ENCODE data around the gene PPP1R36. TPM values are rescaled to one million over a fixed set of nuclear protein-coding genes. Genes with fewer than 3 reads are reported as not detected.
A peak's percentile ranks its signal among the peaks of the same experiment; 100 is the strongest.

The PPP1R36 gene
- total and polyA plus RNA-seq, 2 donors (not counting 1 experiment from before 2014, with no cell fraction given): 0.87 to 1.3 TPM

- Histone ChIP-seq H3K9me3 (ENCODE audit: control insufficient read depth, insufficient read depth, low read depth, low read length) (no peaks in the 10 kb centered on the region), H4K20me1 (ENCODE audit: control insufficient read depth, extremely low read depth, insufficient read depth, low read length) (no peaks in the 10 kb centered on the region), H3K4me1 (ENCODE audit: control insufficient read depth, extremely low read depth, insufficient read depth, low read length) (peaks cover 10% of the 10 kb centered on the region), H3K4me2 (ENCODE audit: extremely low read depth, insufficient read depth, low read length) (no peak overlapping the region), H3K79me2 (ENCODE audit: control insufficient read depth, insufficient read depth, low read length) (no peaks in the 10 kb centered on the region), H3K9ac (ENCODE audit: insufficient read depth, low read length) (no peak overlapping the region), H3K27me3 (ENCODE audit: control insufficient read depth, insufficient read depth, low read length) (no peaks in the 10 kb centered on the region), H3K4me3 (replicated peaks in 1 of 4; ENCODE audit: control extremely low read depth in 1 of 4, insufficient read depth in 1 of 4, low read depth in 3 of 4, low read length in 4 of 4) (no peak overlapping the region), H3K36me3 (ENCODE audit: control insufficient read depth, insufficient read depth, low read length) (no peaks in the 10 kb centered on the region), H2AFZ (ENCODE audit: low read length) (no peak overlapping the region), H3K27ac (ENCODE audit: insufficient read depth, low read length) (no peak overlapping the region)
- TF ChIP-seq CTCF (conservative IDR thresholded peaks at IDR 0.05 in 1 of 2, IDR thresholded peaks at IDR 0.05 in 1 of 2; ENCODE audit: low read depth in 1 of 2, low read length in 2 of 2) (no peak), EZH2 (IDR thresholded peaks at IDR 0.05; ENCODE audit: low read length, missing control alignments) (no peak)
- no peak for DNase-seq (ENCODE audit: low read depth in 2 of 2)
These were observed 87.2 kb downstream of the PPP1R36 start for GRCh38 chr14:64636980-64637429.

- DNase-seq (ENCODE audit: low read depth in 2 of 2): peak in 1 of 2 donors; percentile 42
- no peaks in the 10 kb centered on the region for H3K27me3 ChIP-seq (ENCODE audit: control insufficient read depth, insufficient read depth, low read length)
- no peak for TF ChIP-seq CTCF (conservative IDR thresholded peaks at IDR 0.05 in 1 of 2, IDR thresholded peaks at IDR 0.05 in 1 of 2; ENCODE audit: low read depth in 1 of 2, low read length in 2 of 2)
- TF ChIP-seq EZH2 (IDR thresholded peaks at IDR 0.05; ENCODE audit: low read length, missing control alignments): no peak
- H3K36me3 ChIP-seq (ENCODE audit: control insufficient read depth, insufficient read depth, low read length): no peaks in the 10 kb centered on the region
- no peaks in the 10 kb centered on the region for H3K9me3 ChIP-seq (ENCODE audit: control insufficient read depth, insufficient read depth, low read depth, low read length)
- no peak overlapping the region for H3K4me3 ChIP-seq (replicated peaks in 1 of 4; ENCODE audit: control extremely low read depth in 1 of 4, insufficient read depth in 1 of 4, low read depth in 3 of 4, low read length in 4 of 4)
- no peaks in the 10 kb centered on the region for H4K20me1 ChIP-seq (ENCODE audit: control insufficient read depth, extremely low read depth, insufficient read depth, low read length)
- H3K27ac ChIP-seq (ENCODE audit: insufficient read depth, low read length): peak overlapping the region; percentile 9
- H3K9ac ChIP-seq (ENCODE audit: insufficient read depth, low read length): no peak overlapping the region
- H3K4me2 ChIP-seq (ENCODE audit: extremely low read depth, insufficient read depth, low read length): no peak overlapping the region
- peaks cover 10% of the 10 kb centered on the region for H3K4me1 ChIP-seq (ENCODE audit: control insufficient read depth, extremely low read depth, insufficient read depth, low read length)
- no peak overlapping the region for H2AFZ ChIP-seq (ENCODE audit: low read length)
- no peaks in the 10 kb centered on the region for H3K79me2 ChIP-seq (ENCODE audit: control insufficient read depth, insufficient read depth, low read length)
These were observed 88.1 kb downstream of the PPP1R36 start for GRCh38 chr14:64637735-64638473.

- H3K9me3 ChIP-seq (ENCODE audit: control insufficient read depth, insufficient read depth, low read depth, low read length): no peaks in the 10 kb centered on the region
- H3K36me3 ChIP-seq (ENCODE audit: control insufficient read depth, insufficient read depth, low read length): no peaks in the 10 kb centered on the region
- no peak overlapping the region for H3K4me3 ChIP-seq (replicated peaks in 1 of 4; ENCODE audit: control extremely low read depth in 1 of 4, insufficient read depth in 1 of 4, low read depth in 3 of 4, low read length in 4 of 4)
- no peak overlapping the region for H2AFZ ChIP-seq (ENCODE audit: low read length)
- H3K27ac ChIP-seq (ENCODE audit: insufficient read depth, low read length): no peak overlapping the region
- peaks cover 10% of the 10 kb centered on the region for H3K4me1 ChIP-seq (ENCODE audit: control insufficient read depth, extremely low read depth, insufficient read depth, low read length)
- no peaks in the 10 kb centered on the region for H3K79me2 ChIP-seq (ENCODE audit: control insufficient read depth, insufficient read depth, low read length)
- TF ChIP-seq EZH2 (IDR thresholded peaks at IDR 0.05; ENCODE audit: low read length, missing control alignments) (no peak), CTCF (conservative IDR thresholded peaks at IDR 0.05 in 1 of 2, IDR thresholded peaks at IDR 0.05 in 1 of 2; ENCODE audit: low read depth in 1 of 2, low read length in 2 of 2) (no peak)
- no peak overlapping the region for H3K9ac ChIP-seq (ENCODE audit: insufficient read depth, low read length)
- no peak for DNase-seq (ENCODE audit: low read depth in 2 of 2)
- H3K27me3 ChIP-seq (ENCODE audit: control insufficient read depth, insufficient read depth, low read length): no peaks in the 10 kb centered on the region
- no peaks in the 10 kb centered on the region for H4K20me1 ChIP-seq (ENCODE audit: control insufficient read depth, extremely low read depth, insufficient read depth, low read length)
- no peak overlapping the region for H3K4me2 ChIP-seq (ENCODE audit: extremely low read depth, insufficient read depth, low read length)
These were observed 88.9 kb downstream of the PPP1R36 start for GRCh38 chr14:64638625-64639024.

Other genes starting within 250 kb of the PPP1R36 start
- gene MTHFD1, start 161.6 kb upstream of the PPP1R36 start, total RNA-seq: 33.1 and 41.6 TPM in 2 replicates
- gene MTHFD1, start 161.6 kb upstream of the PPP1R36 start, polyA plus RNA-seq: 39.4 and 76.4 TPM in 2 replicates
- 0.17 and 0.26 TPM in 2 replicates for gene AKAP5, start 84.5 kb upstream of the PPP1R36 start, total RNA-seq
- 0.19 and 0.30 TPM in 2 replicates for gene AKAP5, start 84.5 kb upstream of the PPP1R36 start, polyA plus RNA-seq
- gene ZBTB25, start 46.1 kb upstream of the PPP1R36 start, total RNA-seq: 5.4 and 9.2 TPM in 2 replicates
- gene ZBTB25, start 46.1 kb upstream of the PPP1R36 start, polyA plus RNA-seq: 4.9 and 7.2 TPM in 2 replicates
- 40.5 and 45.7 TPM in 2 replicates for gene ZBTB1, start 45.2 kb upstream of the PPP1R36 start, total RNA-seq
- gene ZBTB1, start 45.2 kb upstream of the PPP1R36 start, polyA plus RNA-seq: 24.4 and 39.1 TPM in 2 replicates
- gene HSPA2, start 9.2 kb upstream of the PPP1R36 start, total RNA-seq: 9.9 and 12.8 TPM in 2 replicates
- gene HSPA2, start 9.2 kb upstream of the PPP1R36 start, polyA plus RNA-seq: 16.5 and 50.0 TPM in 2 replicates
- gene PLEKHG3, start 154.5 kb downstream of the PPP1R36 start, total RNA-seq: 0.17 and 2.3 TPM in 2 replicates
- 2.5 and 3.0 TPM in 2 replicates for gene PLEKHG3, start 154.5 kb downstream of the PPP1R36 start, polyA plus RNA-seq

Measured in fibroblast of lung (primary cell).